GM18868 (cell line): ENCODE measurements around the gene ARIH2.

Source experiments
- ATAC-seq: cut with Tn5 transposase; IDR thresholded peaks from one replicate; pipeline ENCODE4 v1.9.1; 2021; ENCODE audit warnings: mild to moderate bottlenecking, moderate library complexity; ENCODE audit not compliant: unreplicated experiment

Gene ARIH2

GRCh38 chr3:48928679-48929078 is 10.0 kb downstream of the ARIH2 start:
- ATAC-seq = no peak

GRCh38 chr3:48929358-48930035 is 10.9 kb downstream of the ARIH2 start:
- ATAC-seq = no peak

- ATAC-seq = no peak
These were observed 11.9 kb downstream of the ARIH2 start for GRCh38 chr3:48930590-48930989.

GRCh38 chr3:48931944-48932580 is 13.4 kb downstream of the ARIH2 start:
- no peak for ATAC-seq

- ATAC-seq = no peak
These were observed 15.8 kb downstream of the ARIH2 start for GRCh38 chr3:48934333-48934991.

DNA sequence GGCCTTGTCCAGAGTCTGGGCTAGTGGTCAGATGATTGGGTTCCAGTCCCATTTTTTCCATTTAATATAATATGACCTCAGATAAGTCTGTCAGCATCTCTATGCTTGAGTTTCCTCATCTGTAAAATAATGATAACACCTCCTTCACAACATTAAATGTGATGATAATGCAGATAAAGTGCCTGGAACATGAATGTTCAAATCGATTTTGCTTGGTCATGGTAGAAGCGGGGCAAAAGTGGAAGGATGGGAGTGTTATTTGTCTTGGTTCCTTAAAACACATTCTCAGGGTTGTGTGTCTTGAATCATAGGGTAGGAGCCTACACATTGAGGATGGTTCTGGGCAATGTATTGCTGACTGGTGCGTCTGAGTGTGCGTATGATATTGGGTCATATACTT is 16.9 kb downstream of the ARIH2 start:
- ATAC-seq = no peak

- no peak for ATAC-seq
These were observed 19.5 kb downstream of the ARIH2 start for GRCh38 chr3:48938156-48938555.

DNA sequence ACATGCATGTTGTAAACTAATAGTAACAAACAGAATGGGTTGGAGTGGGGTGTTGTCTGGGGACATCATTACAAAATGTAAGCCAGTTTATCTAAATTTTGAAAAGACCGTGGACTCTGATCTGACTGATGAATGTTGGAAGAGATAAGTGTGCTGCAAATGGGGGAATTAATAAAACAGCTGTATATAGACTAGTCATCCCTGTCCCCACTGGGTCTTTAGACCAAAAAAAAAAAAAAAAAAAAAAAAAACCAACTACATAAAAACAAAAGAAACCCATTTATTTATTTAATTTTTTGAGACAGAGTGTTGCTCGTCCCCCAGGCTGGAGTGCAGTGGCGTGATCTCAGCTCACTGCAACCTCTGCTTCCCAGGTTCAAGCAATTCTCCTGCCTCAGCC is 20.0 kb downstream of the ARIH2 start:
- no peak for ATAC-seq

DNA sequence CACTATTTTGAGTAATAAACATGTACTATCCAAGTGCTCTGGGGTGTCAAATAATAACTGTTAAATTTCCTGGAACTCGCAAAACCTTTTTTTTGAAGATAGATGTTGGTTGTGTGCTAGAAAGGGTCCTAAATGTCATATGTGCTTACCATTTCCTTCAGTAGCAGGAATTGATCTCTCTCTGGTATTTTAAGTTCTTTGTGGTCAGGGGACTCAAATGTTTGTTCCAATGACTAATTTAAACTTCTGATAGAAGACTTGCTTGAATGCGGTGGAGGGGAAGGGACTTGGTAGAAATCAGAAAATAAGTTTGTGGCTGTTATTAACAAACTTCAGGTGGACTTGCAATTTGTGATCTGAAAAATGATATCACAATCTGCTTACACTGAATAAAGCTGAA is 26.8 kb downstream of the ARIH2 start:
- no peak for ATAC-seq

GRCh38 chr3:48945891-48946549 is 27.4 kb downstream of the ARIH2 start:
- no peak for ATAC-seq

DNA sequence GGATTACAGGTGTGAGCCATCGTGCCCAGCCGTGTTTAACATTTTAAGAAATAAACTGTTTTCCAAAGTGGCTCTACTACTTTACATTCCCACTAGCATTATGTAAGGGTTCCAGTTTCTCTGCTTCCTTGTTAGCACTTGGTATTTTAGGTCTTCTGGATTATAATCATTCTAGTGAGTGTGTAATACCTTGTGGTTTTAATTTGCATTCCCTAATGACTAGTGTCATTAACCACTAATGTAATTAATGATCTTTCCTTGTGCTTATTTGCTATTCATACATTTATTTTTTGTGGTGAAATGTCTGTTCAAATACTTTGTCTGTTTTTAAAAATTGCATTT is 30.7 kb downstream of the ARIH2 start:
- ATAC-seq = no peak

DNA sequence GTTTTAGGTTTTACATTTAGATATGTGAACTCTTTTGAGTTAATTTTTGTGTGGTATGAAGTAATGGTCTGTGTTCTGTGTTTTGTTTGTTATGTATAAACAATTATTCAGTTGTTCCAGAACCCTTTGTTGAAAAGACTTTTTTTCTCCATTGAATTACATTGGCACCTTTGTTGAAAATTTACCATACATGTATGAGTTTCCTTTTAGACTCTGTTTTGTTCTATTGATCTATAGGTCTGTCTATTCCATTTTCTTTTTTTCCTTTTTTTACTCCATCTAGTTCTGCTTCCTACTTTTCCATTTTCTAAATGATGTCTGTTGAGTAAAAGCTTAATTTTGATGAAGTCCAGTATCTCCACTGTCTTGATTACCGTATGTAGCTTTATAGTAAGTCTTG is 31.4 kb downstream of the ARIH2 start:
- ATAC-seq = no peak

- no peak for ATAC-seq
These were observed 33.1 kb downstream of the ARIH2 start for GRCh38 chr3:48951764-48952163.

DNA sequence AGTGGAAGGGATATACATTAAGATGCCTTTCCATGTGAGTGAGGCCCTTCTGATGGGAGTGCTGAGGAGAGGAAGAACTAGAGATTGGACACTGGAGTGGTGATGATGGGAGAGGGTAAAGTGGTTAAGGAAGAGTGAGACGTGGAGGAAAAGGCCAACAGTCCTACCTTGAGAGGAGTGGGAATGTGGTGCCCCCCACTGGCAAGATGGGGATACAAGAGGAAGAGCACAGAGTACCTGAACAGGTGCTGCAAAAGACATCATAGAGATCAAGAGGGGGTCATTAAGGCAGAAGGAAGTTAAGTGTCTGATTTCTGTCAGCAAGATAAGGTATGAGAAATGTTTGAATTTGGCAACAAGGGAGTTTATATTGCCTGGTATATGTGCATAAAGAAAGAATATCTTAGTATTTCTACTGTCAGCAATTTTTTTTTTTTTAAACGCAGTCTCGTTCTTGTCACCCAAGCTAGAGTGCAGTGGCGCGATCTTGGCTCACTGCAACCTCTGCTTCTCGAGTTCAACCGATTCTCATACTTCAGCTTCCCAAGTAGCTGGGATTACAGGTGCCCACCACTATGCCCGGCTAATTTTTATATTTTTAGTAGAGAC is 34.0 kb downstream of the ARIH2 start:
- no peak for ATAC-seq

GRCh38 chr3:48957006-48957705 is 38.5 kb downstream of the ARIH2 start:
- ATAC-seq = no peak

DNA sequence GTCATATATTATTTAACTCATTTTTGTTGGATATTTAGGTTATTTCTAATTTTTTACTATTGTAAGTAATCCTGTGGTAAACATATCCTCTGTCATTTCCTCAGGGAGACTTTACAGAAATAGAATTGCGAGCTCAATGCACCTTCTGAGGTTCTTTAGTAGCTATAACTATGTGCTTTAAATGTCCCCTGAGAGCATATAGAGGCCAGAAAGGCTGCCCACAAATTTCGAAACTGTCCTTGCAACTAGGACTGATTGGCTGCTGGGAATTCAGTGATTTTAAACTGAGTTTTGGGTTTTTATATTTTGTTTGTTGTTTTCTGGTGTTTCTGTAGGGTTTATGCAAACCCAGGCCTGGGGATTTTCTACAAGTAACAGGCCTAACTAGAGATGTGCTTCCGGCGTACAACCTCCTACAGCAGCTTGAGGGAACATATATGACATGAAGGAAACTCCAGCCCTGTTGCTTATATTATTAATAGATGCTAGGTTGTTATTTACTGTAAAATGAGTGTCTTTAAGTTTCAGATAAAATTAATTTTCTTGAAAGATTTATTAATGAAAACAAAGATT is 42.3 kb downstream of the ARIH2 start:
- ATAC-seq = no peak

- ATAC-seq = no peak
These were observed 43.7 kb downstream of the ARIH2 start for GRCh38 chr3:48962340-48962739.

DNA sequence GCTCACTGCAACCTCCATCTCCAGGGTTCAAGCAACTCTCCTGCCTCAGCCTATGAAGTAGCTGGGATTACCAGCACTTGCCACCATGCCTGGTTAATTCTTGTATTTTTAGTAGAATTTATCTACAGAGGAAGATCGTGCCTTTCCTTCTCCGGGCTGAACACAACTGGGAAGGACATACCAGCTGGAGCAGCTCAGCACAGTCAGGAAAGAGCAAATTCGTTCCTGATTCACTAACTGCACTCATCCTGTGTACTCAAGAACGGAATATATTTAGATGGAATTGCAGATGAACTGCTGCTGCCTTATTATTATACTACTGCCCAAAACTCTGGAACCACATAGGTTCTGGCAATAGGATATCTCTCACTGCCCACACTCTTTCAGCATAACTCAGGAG is 44.3 kb downstream of the ARIH2 start:
- no peak for ATAC-seq

- no peak for ATAC-seq
These were observed 44.9 kb downstream of the ARIH2 start for GRCh38 chr3:48963591-48963990.

- ATAC-seq = no peak
These were observed 47.7 kb downstream of the ARIH2 start for GRCh38 chr3:48966367-48966766.
